K562 (cell line): ENCODE results near the gene ARL2. TPM values are rescaled to one million over a fixed set of nuclear protein-coding genes. Genes with fewer than 3 reads are reported as not detected.

Experiments used
- CBFB ChIP-seq: sonication (generic); formaldehyde crosslinking; IDR thresholded peaks from 2 replicates; pipeline ENCODE4 v1.4.0; 2020; ENCODE audit warnings: mild to moderate bottlenecking, missing genetic modification reagents
- CREB5 ChIP-seq: fragments of 250-450 bp; sonication (Bioruptor Pico); IDR thresholded peaks from 2 replicates; pipeline ENCODE4 v1.5.0; 2020; ENCODE audit warnings: mild to moderate bottlenecking
- ELK3 ChIP-seq: fragments of 450-650 bp; formaldehyde crosslinking; IDR thresholded peaks from 2 replicates; pipeline ENCODE4 v1.4.0; 2020; ENCODE audit warnings: mild to moderate bottlenecking
- FOXJ2 ChIP-seq: fragments of 200-800 bp; sonication (Bioruptor generic); IDR thresholded peaks from 2 replicates; pipeline ENCODE4 v1.6.1; 2016; ENCODE audit warnings: missing genetic modification characterization, missing compliant biosample characterization
- KDM1A ChIP-seq, 2 experiments: fragments of 450-650 bp; IDR thresholded peaks; 2 replicates each; pipeline ENCODE4 v1.6.1; 2016; ENCODE audit warnings: mild to moderate bottlenecking in 2 of 2
- MYBL2 ChIP-seq, 2 experiments: fragments of 450-650 bp in 1 of 2; sonication (generic) in 1 of 2; formaldehyde crosslinking in 1 of 2; IDR thresholded peaks; 2 replicates each; pipeline versions ENCODE4 v1.6.1 to v1.8.1; 2017 to 2022; ENCODE audit warnings: borderline replicate concordance in 1 of 2, inconsistent platforms in 1 of 2, low read depth in 1 of 2, mild to moderate bottlenecking in 1 of 2, missing genetic modification reagents in 1 of 2, moderate library complexity in 1 of 2
- MYNN ChIP-seq, 2 experiments: sonication (generic); formaldehyde crosslinking in 1 of 2; IDR thresholded peaks; 2 replicates each; pipeline versions ENCODE4 v1.5.0 to v1.6.1; 2016 to 2020; ENCODE audit warnings: antibody characterized with exemption in 1 of 2, missing genetic modification reagents in 1 of 2
- PRMT5 ChIP-seq: sonication (generic); formaldehyde crosslinking; IDR thresholded peaks from 2 replicates; pipeline ENCODE4 v1.5.0; 2020; ENCODE audit warnings: missing genetic modification reagents
- RHOXF2B ChIP-seq: fragments of 250-450 bp; sonication (Bioruptor Pico); conservative IDR thresholded peaks from 2 replicates; pipeline ENCODE4 v1.5.1; 2021
- SIN3A ChIP-seq, 2 experiments: fragments of 150-350 bp in 1 of 2; IDR thresholded peaks; 2 replicates each; pipeline ENCODE4 v1.6.1; 2011 to 2016; ENCODE audit warnings: borderline replicate concordance in 2 of 2, low read depth in 2 of 2, low read length in 2 of 2, mild to moderate bottlenecking in 2 of 2, moderate library complexity in 2 of 2; ENCODE audit not compliant: control insufficient read depth in 1 of 2
- SIRT6 ChIP-seq: IDR thresholded peaks from one replicate; pipeline ENCODE4 v1.6.1; 2012; ENCODE audit warnings: low read depth, mild to moderate bottlenecking, control low read depth, inconsistent platforms, low read length, moderate library complexity
- TOE1 ChIP-seq, 2 experiments: fragments of 450-650 bp in 1 of 2; sonication (generic) in 1 of 2; formaldehyde crosslinking in 1 of 2; IDR thresholded peaks; 2 replicates each; pipeline versions ENCODE4 v1.7.1 to v1.8.0; 2016 to 2022; ENCODE audit warnings: borderline replicate concordance in 2 of 2, mild to moderate bottlenecking in 2 of 2, antibody characterized with exemption in 1 of 2, inconsistent platforms in 1 of 2, low read depth in 1 of 2, missing genetic modification reagents in 1 of 2, moderate library complexity in 1 of 2
- TSHZ1 ChIP-seq: fragments of 250-450 bp; sonication (Bioruptor Pico); IDR thresholded peaks from 2 replicates; pipeline ENCODE4 v1.4.0; 2020; ENCODE audit warnings: mild to moderate bottlenecking, moderate library complexity
- ZNF586 ChIP-seq: fragments of 450-650 bp; formaldehyde crosslinking; conservative IDR thresholded peaks from 2 replicates; pipeline ENCODE4 v1.4.0; 2020; ENCODE audit warnings: mild to moderate bottlenecking, moderate library complexity
- ZNF699 ChIP-seq: fragments of 250-450 bp; sonication (Bioruptor Pico); IDR thresholded peaks from 2 replicates; pipeline ENCODE4 v1.8.0; 2021; ENCODE audit warnings: mild to moderate bottlenecking, moderate library complexity; ENCODE audit not compliant: insufficient replicate concordance
- polyA plus RNA-seq, 8 experiments: library from polyadenylated mRNA; depleted of rRNA in 4 of 8; stranded (reverse) in 5 of 8; unstranded in 3 of 8; fragments of >200 nt; fragmentation: Nextera tagmentation in 2 of 8; fragmentation: Illumina TruSeq in 1 of 8; extraction: Ambion mirVana in 2 of 8; extraction: Trizol in 1 of 8; gene quantifications; 2 replicates each; pipeline versions ENCODE4 v1.2.1 to v1.2.3, GENCODE V29; 2011 to 2014; ENCODE audit warnings: inconsistent platforms in 1 of 8, missing spikeins in 1 of 8
- total RNA-seq, 7 experiments: library from RNA; depleted of rRNA in 6 of 7; stranded (reverse); fragments of >200 nt in 6 of 7; fragmentation: Illumina TruSeq in 2 of 7; extraction: Trizol in 2 of 7; gene quantifications; 2 replicates each; pipeline versions ENCODE4 v1.2.1 to v1.2.3, GENCODE V29; 2011 to 2021; ENCODE audit warnings: low replicate concordance in 1 of 7
- TF ChIP-seq, protein P1 (sequence below): fragments of 250-450 bp; sonication (Bioruptor Pico); IDR thresholded peaks from 2 replicates; pipeline ENCODE4 v1.9.0; 2021; ENCODE audit warnings: mild to moderate bottlenecking, inconsistent platforms
- TF ChIP-seq, protein P2 (sequence below): fragments of 450-650 bp; IDR thresholded peaks from 2 replicates; pipeline ENCODE4 v1.6.1; 2016; ENCODE audit warnings: antibody characterized with exemption

Gene ARL2
- total and polyA plus RNA-seq, 9 of the 15 experiments (the other 6 are each of a cell fraction or from before 2014, with no cell fraction given): 5.7 to 154 (median 92.2) TPM

DNA sequence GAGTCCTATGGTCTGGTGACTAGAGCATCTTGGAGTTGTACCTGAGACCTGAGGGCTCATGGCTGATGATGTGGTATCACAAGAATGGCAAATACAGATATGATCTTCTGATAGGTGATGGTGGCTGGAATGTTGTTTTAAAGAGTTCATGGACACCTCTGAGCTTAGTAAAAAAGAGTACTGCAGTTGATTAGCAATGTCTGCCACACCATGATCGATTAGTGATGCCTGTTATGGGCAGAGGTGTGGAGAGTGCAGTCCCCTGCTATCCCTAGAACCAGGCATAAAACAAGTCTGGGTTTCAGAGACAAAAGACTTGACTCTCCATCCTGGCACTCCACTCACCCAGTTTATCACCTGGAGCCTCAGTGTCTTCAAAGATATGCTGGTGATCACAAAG is 15.8 kb upstream of the ARL2 start (continued):
- TF ChIP-seq TSHZ1: no peak
- no peak for TF ChIP-seq ZNF586 (CRISPR knock-in tag)
- TF ChIP-seq, protein P1, sequence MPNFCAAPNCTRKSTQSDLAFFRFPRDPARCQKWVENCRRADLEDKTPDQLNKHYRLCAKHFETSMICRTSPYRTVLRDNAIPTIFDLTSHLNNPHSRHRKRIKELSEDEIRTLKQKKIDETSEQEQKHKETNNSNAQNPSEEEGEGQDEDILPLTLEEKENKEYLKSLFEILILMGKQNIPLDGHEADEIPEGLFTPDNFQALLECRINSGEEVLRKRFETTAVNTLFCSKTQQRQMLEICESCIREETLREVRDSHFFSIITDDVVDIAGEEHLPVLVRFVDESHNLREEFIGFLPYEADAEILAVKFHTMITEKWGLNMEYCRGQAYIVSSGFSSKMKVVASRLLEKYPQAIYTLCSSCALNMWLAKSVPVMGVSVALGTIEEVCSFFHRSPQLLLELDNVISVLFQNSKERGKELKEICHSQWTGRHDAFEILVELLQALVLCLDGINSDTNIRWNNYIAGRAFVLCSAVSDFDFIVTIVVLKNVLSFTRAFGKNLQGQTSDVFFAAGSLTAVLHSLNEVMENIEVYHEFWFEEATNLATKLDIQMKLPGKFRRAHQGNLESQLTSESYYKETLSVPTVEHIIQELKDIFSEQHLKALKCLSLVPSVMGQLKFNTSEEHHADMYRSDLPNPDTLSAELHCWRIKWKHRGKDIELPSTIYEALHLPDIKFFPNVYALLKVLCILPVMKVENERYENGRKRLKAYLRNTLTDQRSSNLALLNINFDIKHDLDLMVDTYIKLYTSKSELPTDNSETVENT: no peak
- TF ChIP-seq CREB5: no peak
- TF ChIP-seq KDM1A (IDR thresholded peaks at IDR 0.05): no peak
- TF ChIP-seq CBFB (CRISPR knock-in tag): no peak
- TF ChIP-seq ZNF699 (CRISPR knock-in tag): no peak
- TF ChIP-seq RHOXF2B: no peak
- peak; percentile 59; the same call in 1 of the 2 replicates for TF ChIP-seq TOE1 (IDR thresholded peaks at IDR 0.05; ENCODE audit: borderline replicate concordance)
- no peak for TF ChIP-seq TOE1 (CRISPR knock-in tag; IDR thresholded peaks at IDR 0.05; ENCODE audit: borderline replicate concordance, low read depth)
- no peak for TF ChIP-seq SIRT6
- TF ChIP-seq SIN3A (IDR thresholded peaks at IDR 0.05; ENCODE audit: borderline replicate concordance in 2 of 2, control insufficient read depth in 1 of 2, low read depth in 2 of 2, low read length in 2 of 2): 0 out of 4 replicates have a peak, but pooled peaks of 1 of the 2 experiments have one; percentile 27
- no peak for TF ChIP-seq FOXJ2 (tag)
- TF ChIP-seq, protein P2, sequence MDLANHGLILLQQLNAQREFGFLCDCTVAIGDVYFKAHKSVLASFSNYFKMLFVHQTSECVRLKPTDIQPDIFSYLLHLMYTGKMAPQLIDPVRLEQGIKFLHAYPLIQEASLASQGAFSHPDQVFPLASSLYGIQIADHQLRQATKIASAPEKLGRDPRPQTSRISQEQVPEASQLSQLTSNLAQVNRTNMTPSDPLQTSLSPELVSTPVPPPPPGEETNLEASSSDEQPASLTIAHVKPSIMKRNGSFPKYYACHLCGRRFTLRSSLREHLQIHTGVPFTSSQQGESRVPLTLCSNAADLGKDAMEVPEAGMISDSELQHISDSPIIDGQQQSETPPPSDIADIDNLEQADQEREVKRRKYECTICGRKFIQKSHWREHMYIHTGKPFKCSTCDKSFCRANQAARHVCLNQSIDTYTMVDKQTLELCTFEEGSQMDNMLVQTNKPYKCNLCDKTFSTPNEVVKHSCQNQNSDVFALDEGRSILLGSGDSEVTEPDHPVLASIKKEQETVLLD: no peak
- TF ChIP-seq MYBL2 (IDR thresholded peaks at IDR 0.05; ENCODE audit: low read depth): no peak
- no peak for TF ChIP-seq MYBL2 (CRISPR knock-in tag; IDR thresholded peaks at IDR 0.05; ENCODE audit: borderline replicate concordance)
- TF ChIP-seq PRMT5 (CRISPR knock-in tag): no peak
- no peak for TF ChIP-seq MYNN (IDR thresholded peaks at IDR 0.05)
- no peak for TF ChIP-seq MYNN (CRISPR knock-in tag; IDR thresholded peaks at IDR 0.05)
- no peak for TF ChIP-seq ELK3
